Small intestine (tissue), 7 donors: Measurements from ENCODE around the gene GDF15. TPM values are rescaled to one million over a fixed set of nuclear protein-coding genes. Genes with fewer than 3 reads are reported as not detected.

ENCODE experiments used
- DNase-seq, 2 donors: peaks; one replicate each; pipeline versions ENCODE4 v3.0.0 to v3.0.0-alpha.2; 2013
- FAIRE-seq: peaks from 2 replicates; lab custom pipeline; 2012; peaks lifted over from hg19 to GRCh38; lab: Jason Lieb, UNC
- H3K27ac ChIP-seq, 3 donors: one replicate each; pipeline ENCODE4 v1.5.1; 2013; ENCODE audit warnings: low read length in 2 of 3, mild to moderate bottlenecking in 2 of 3, control low read depth in 1 of 3, inconsistent platforms in 1 of 3, low read depth in 1 of 3, moderate library complexity in 1 of 3
- H3K27me3 ChIP-seq, 3 donors: one replicate each; pipeline ENCODE4 v1.6.1; 2013; ENCODE audit warnings: low read length in 3 of 3, inconsistent platforms in 1 of 3; ENCODE audit not compliant: control insufficient read depth in 3 of 3, insufficient read depth in 3 of 3
- H3K36me3 ChIP-seq, 3 donors: one replicate each; pipeline ENCODE4 v1.6.1; 2013; ENCODE audit warnings: low read length in 3 of 3, inconsistent platforms in 1 of 3, low read depth in 1 of 3, mild to moderate bottlenecking in 1 of 3, moderate library complexity in 1 of 3; ENCODE audit not compliant: control insufficient read depth in 3 of 3, insufficient read depth in 2 of 3
- H3K4me1 ChIP-seq, 3 donors: one replicate each; pipeline ENCODE4 v1.6.1; 2013; ENCODE audit warnings: low read length in 2 of 3, inconsistent platforms in 1 of 3, low read depth in 1 of 3, mild to moderate bottlenecking in 1 of 3, moderate library complexity in 1 of 3; ENCODE audit not compliant: control insufficient read depth in 3 of 3, insufficient read depth in 2 of 3
- H3K4me3 ChIP-seq, 3 donors: one replicate each; pipeline ENCODE4 v1.5.1; 2013; ENCODE audit warnings: low read length in 3 of 3, control low read depth in 1 of 3, inconsistent platforms in 1 of 3, low read depth in 1 of 3, mild to moderate bottlenecking in 1 of 3, moderate library complexity in 1 of 3
- H3K9me3 ChIP-seq, 2 donors: one replicate each; pipeline ENCODE4 v1.6.1; 2013; ENCODE audit warnings: low read depth in 1 of 2, low read length in 1 of 2; ENCODE audit not compliant: control insufficient read depth in 2 of 2, insufficient read depth in 1 of 2
- WGBS, 3 donors: extraction: QIAGEN DNeasy Blood & Tissue Kit; methylation state at CpG; one replicate each; pipeline ENCODE4 v1.1.7; 2013; 5-methylcytosine and 5-hydroxymethylcytosine counted together
- polyA plus RNA-seq, 4 donors: library from polyadenylated mRNA; stranded (reverse) in 3 of 4; unstranded in 1 of 4; fragments of 200-250 nt in 3 of 4; fragments of 120-200 nt in 1 of 4; gene quantifications; one replicate each; pipeline versions ENCODE4 v1.2.1 to v1.2.3, GENCODE V29; 2013
- donor health status: healthy with polysubstance abuse.
- donor health status: control.
- donor health status: control.
- donor health status: Bipolar disorder and iron deficiency.
- donor health status: healthy.

Gene GDF15
- polyA plus RNA-seq, 4 donors: 4.5 to 41.5 (median 20.1) TPM

DNA sequence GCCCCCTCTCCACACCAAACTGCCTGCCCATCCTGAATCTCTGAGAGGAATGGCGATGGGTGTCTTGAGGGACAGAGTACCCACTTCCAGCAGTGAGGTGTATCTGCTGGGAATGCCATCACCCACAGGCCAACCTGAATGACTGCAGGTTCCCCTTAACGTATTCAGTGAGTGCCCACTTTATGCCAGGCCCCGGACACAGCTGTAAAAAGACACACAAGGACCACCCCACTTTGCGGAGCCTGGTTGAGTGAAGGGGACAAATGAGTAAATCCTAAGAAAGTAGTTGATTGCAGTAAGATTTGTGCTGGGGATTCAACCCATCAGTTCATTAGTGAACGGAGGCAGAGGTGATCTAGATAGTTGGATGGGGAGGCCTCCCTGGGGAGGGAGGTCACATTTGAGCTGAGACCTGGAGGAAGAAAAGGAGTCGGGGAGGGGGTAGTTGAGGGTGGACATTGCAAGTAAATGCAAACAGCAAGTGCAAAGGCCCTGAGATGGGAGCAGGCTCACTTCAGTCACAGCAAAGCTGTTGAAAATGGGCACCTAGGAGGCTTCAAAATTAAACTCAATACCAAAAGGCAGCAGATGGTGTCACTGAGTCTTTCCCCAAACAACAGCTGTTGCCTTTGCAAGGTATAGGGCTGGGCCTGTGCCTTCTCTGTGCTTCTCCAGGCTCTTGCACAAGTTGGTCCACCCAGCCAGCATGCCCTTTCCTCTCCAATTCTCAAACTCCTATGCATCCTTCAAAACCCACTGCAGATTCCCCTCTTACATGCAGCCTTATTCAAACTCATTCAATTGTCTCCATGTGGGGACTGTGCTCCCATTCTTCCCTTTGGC lies 4.3 kb downstream of the GDF15 start:
- DNase-seq: no peak

DNA sequence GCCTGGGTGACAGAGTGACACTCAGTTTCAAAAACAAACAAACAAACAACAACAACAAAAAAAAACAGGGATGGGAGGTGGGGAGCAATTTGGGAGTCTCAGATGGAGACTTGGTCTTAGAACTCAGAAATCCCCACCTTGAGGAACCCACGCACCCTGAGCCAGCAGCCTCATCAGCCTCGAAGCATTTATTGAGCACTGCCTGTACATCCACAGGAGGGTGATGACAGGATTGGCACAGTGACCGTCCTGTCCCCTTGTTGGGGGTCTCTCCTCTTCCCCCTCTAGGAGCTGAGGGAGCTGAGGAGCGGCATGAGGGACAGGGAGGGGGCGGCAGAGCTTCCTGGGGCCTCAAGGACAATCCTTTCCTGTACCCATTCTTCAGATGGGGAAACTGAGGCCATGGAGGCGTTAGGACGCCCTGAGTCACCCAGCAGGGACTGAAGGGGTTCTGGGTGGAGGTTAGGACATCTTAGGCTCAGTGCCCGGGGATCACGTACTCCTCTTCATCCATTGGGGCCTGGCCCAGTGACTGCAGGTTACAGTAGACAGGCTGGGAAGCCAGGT lies 5.6 kb downstream of the GDF15 start:
- Histone ChIP-seq H3K4me3 (no peak overlapping the region), H3K9me3 (peaks cover 0 to 4% of the 10 kb centered on the region in 2 donors), H3K4me1 (peaks cover 0 to 8% (median 3%) of the 10 kb centered on the region in 3 donors), H3K36me3 (peaks cover 0 to 23% (median 0%) of the 10 kb centered on the region in 3 donors), H3K27me3 (no peaks in the 10 kb centered on the region), H3K27ac (no peak overlapping the region)
- FAIRE-seq: no peak
- WGBS, 3 donors: 77 to 94% (median 79%) methylated on average over 8 to 9 of the region's 9 CpGs
- DNase-seq: no peak

More for the DNA sequence above, 4.3 kb downstream of the GDF15 start:
- no peak for FAIRE-seq
- Histone ChIP-seq H3K4me1 (peaks cover 0 to 17% (median 5%) of the 10 kb centered on the region in 3 donors), H3K4me3 (no peak overlapping the region), H3K27ac (no peak overlapping the region), H3K9me3 (peaks cover 0 to 4% of the 10 kb centered on the region in 2 donors), H3K36me3 (peaks cover 0 to 26% (median 0%) of the 10 kb centered on the region in 3 donors), H3K27me3 (no peaks in the 10 kb centered on the region)
- 85 to 96% (median 94%) methylated on average over 6 of the region's 6 CpGs for WGBS, 3 donors

DNA sequence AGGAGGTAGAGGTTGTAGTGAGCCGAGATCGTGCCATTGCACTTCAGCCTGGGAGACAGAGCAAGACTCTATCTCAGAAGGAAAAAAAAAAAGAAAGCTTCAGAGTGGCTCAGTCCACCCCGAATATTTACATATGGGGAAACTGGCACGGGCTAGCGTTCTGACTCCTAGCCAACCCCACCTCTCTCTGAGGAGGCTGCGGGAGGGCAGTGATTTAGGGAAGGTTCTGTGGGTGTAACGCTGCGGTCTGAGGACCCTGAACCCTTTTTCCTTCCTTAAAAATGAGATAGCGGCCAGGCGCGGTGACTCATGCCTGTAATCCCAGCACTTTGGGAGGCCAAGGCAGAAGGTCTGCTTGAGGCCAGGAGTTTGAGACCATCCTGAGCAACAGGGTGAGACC lies 6.5 kb downstream of the GDF15 start:
- Histone ChIP-seq H3K36me3 (peaks cover 0 to 23% (median 0%) of the 10 kb centered on the region in 3 donors), H3K27ac (no peak overlapping the region), H3K4me1 (peaks cover 0 to 13% (median 3%) of the 10 kb centered on the region in 3 donors), H3K27me3 (no peaks in the 10 kb centered on the region), H3K4me3 (no peak overlapping the region), H3K9me3 (peaks cover 0 to 4% of the 10 kb centered on the region in 2 donors)
- 6 to 33% (median 32%) methylated on average over 9 to 11 of the region's 11 CpGs for WGBS, 3 donors
- FAIRE-seq: no peak
- DNase-seq: no peak

DNA sequence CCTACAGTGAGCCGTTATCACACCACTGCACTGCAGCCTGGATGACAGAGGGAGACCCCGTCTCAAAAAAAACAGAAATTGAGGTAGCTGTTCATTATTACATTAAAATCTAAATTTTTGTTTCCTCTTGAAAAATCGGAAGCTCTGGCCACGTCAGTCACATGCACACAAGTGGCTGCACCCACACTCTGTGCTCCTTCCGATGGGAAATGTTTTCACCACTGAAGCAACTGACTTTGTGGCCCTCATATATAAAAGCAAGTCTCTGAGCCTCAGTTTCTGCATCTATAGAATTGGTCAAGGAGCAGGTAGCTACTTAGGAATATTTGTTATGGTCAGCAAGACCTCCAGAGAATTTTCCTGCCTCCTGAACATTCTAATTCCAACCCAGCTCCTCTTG lies 7.0 kb downstream of the GDF15 start:
- Histone ChIP-seq H3K4me3 (no peak overlapping the region), H3K36me3 (peaks cover 0 to 23% (median 0%) of the 10 kb centered on the region in 3 donors), H3K4me1 (peaks cover 0 to 17% (median under 1%) of the 10 kb centered on the region in 3 donors), H3K9me3 (peaks cover 0 to 4% of the 10 kb centered on the region in 2 donors), H3K27ac (no peak overlapping the region), H3K27me3 (no peaks in the 10 kb centered on the region)
- WGBS, 3 donors: 63 to 66% (median 63%) methylated on average over 5 of the region's 5 CpGs
- DNase-seq: no peak
- FAIRE-seq: no peak

DNA sequence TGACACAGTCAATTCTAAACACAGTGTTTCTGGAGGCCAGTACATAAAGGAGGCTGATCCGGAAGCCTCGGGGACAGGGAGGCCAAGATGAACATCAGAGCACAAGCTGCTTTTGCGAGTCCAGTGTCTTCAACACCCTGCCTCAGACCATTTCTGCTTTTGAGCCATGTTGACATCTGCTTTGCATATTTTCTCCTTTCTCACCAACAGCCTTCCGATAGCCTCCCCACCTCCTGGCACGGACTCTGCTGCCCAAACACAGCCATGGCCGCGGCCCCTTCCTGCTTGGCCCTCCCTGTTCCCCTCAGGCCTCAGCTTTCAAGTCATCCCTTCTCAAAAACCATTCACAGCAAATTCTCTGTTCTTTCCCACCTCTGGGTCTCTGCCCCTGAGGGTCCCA lies 7.9 kb downstream of the GDF15 start:
- Histone ChIP-seq H3K27me3 (no peaks in the 10 kb centered on the region), H3K36me3 (peaks cover 0 to 19% (median 0%) of the 10 kb centered on the region in 3 donors), H3K4me3 (no peak overlapping the region), H3K4me1 (peaks cover 0 to 12% (median 0%) of the 10 kb centered on the region in 3 donors), H3K27ac (peak overlapping the region in 1 of 3 donors; percentile 29), H3K9me3 (peaks cover 0 to 4% of the 10 kb centered on the region in 2 donors)
- DNase-seq: no peak
- no peak for FAIRE-seq
- 65 to 78% (median 78%) methylated on average over 7 of the region's 7 CpGs for WGBS, 3 donors

DNA sequence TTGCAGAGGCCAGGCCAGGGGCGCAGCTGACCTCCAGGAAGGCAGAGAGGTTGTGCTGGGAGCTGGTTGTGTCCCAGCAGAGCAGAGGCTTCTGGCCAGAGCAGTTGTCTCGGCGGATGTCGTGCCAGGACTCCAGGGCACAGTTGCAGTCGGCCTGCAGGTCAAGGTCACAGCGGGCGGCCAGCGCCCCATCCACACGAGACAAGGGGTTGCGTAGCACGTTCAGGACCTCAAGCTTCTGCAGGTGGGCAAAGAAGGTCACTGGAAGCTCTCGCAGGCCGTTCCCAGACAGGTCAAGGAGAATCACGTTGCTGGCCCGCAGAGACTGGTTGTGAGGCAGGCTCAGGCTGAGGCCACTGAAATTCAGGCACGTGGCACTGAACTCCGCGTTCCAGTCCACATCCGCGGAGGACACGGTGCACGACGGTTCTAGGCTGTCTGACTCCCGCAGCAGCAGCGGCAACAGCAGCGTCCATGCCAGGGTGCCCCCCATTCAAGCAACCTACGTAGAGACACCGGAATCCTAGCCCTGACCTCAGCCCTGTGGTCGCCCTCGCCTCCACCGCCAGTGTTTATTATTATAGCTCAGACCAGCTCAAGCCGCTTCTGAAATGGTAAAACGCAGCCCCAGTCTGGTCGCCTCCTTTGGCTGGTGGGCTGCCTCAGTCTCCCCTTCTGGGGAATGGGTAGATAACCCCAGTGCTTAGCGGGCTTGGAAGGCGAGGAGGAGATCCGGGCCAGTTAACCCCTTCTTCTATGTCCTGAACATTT lies 10.7 kb downstream of the GDF15 start:
- H3K4me1 ChIP-seq: peaks cover 0 to 16% (median 0%) of the 10 kb centered on the region in 3 donors
- no peaks in the 10 kb centered on the region for H3K36me3 ChIP-seq
- FAIRE-seq: no peak
- peaks cover 0 to 2% of the 10 kb centered on the region in 2 donors for H3K9me3 ChIP-seq
- WGBS, 3 donors: 46 to 66% (median 56%) methylated on average over 37 of the region's 37 CpGs
- no peak overlapping the region for H3K27ac ChIP-seq
- H3K27me3 ChIP-seq: no peaks in the 10 kb centered on the region
- peak overlapping the region in 1 of 3 donors; percentile 28 for H3K4me3 ChIP-seq
- DNase-seq: no peak

DNA sequence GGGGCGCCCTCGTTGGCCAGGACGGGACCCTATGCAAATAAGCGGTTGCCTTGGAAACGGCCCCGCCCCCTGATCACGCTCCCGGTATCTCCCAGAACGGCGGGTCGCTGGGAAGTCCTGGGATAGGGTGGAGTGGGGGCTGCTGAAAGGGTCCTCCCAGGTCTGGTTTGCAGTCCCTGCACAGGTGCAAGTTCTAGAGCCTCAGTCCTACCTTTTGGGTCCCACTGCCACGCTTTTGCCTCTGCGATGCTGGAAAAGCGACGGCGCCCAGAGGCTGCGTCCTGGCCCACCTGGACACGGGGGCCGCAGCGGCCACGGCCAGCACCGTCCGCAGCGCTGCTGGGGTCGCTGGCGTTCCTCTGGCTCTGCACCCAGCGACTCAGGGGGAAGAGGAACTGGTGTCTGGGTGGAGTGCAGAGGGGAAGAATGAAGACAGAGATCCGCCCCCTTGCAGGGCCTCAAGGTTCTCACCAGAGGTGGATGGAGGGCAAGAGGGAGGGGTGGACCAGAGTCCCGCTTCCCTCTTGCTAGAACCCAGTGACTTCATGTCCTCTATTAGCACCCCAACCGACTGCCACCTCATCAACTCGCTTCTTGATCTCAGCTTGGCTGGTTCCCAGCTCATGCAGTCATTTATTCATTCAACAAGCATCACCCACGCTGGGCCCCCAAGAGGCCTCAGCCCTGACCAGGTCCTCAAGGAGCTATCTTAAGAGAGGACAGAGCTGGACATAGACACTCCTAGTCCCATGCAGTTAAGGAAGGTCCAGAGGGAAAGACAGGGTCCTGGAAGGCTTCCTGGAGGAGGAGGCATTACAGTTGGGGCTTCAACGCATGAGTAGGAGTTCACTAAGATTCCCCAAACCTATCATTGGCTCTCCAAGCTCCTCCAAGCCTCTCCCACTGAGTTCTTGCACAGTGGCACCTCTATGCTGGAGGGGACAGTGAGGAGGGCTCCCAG lies 11.6 kb downstream of the GDF15 start, which contains the start of gene LRRC25:
Gene LRRC25, minus strand, starts transcription at position 381 of the 961 bp plus-strand sequence. CDS start 659 bp downstream, outside the sequence.
- no peak for FAIRE-seq
- peaks cover 0 to 2% of the 10 kb centered on the region in 2 donors for H3K9me3 ChIP-seq
- no peaks in the 10 kb centered on the region for H3K27me3 ChIP-seq
- no peak within 1 kb of the TSS for H3K27ac ChIP-seq
- H3K36me3 ChIP-seq: no peaks in the 10 kb centered on the region
- DNase-seq: peak in 1 of 2 donors; percentile 73
- peaks cover 0 to 24% (median 0%) of the 10 kb centered on the region in 3 donors for H3K4me1 ChIP-seq
- peak within 1 kb of the TSS in 1 of 3 donors; percentile 28 for H3K4me3 ChIP-seq
- 9 to 11% (median 11%) methylated on average over 29 to 33 of the region's 33 CpGs for WGBS, 3 donors
